ENCODE measurements around the gene RBM48. TPM values are rescaled to one million over a fixed set of nuclear protein-coding genes. Genes with fewer than 3 reads are reported as not detected.
A peak's percentile ranks its signal among the peaks of the same experiment; 100 is the strongest.

RBM48 gene
- total and polyA plus RNA-seq, 9 of the 15 experiments (the other 6 are each of a cell fraction or from before 2014, with no cell fraction given) = 9.9 to 35.1 (median 16.3) TPM

DNA sequence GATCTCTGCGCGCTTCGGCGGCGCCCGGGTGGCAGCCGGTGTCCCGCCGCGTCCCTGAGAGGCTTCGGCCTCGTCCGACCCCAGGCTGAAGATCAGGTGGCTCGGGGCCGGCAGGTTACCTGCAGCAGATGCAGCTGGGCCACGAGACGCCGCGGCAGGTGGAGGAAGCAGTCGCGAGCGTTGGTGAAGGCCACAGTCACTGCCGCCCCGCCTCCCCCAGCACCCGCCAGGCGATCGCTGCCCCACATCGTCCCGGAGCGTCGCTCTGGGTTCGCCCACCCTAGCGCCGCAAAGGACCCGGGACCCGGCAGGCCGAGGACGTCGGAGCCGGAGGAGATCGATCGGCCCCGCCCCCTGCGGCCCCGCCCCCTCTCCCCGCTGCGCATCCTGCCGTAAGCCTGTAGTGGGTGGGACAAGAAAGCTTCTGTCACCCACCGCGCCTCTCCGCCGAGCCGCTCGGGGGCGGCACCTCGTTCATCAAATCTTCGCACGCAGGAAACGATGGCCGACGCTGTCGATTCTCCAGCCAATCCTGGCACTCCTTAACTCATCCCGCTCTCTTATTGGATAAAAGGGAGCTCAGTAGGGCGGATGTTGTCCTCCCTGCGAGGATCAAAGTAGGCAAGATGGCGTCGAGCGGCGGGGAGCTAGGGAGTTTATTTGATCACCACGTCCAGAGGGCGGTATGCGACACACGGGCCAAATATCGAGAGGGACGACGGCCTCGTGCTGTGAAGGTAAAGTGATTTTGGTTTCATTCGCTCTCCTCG lies at the start of gene RBM48, which contains the start of gene PEX1 (continued):
- TF ChIP-seq, protein P1, sequence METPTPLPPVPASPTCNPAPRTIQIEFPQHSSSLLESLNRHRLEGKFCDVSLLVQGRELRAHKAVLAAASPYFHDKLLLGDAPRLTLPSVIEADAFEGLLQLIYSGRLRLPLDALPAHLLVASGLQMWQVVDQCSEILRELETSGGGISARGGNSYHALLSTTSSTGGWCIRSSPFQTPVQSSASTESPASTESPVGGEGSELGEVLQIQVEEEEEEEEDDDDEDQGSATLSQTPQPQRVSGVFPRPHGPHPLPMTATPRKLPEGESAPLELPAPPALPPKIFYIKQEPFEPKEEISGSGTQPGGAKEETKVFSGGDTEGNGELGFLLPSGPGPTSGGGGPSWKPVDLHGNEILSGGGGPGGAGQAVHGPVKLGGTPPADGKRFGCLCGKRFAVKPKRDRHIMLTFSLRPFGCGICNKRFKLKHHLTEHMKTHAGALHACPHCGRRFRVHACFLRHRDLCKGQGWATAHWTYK (CRISPR knock-in tag; IDR thresholded peaks at IDR 0.05) = peak; percentile 39; the same call in 1 of the 2 replicates
- TF ChIP-seq, protein P2, sequence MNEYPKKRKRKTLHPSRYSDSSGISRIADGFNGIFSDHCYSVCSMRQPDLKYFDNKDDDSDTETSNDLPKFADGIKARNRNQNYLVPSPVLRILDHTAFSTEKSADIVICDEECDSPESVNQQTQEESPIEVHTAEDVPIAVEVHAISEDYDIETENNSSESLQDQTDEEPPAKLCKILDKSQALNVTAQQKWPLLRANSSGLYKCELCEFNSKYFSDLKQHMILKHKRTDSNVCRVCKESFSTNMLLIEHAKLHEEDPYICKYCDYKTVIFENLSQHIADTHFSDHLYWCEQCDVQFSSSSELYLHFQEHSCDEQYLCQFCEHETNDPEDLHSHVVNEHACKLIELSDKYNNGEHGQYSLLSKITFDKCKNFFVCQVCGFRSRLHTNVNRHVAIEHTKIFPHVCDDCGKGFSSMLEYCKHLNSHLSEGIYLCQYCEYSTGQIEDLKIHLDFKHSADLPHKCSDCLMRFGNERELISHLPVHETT (CRISPR knock-in tag; conservative IDR thresholded peaks at IDR 0.05 in 1 of 2, IDR thresholded peaks at IDR 0.05 in 1 of 2) = peak in 1 of 2 experiments; percentile 89; a peak in 2 of 4 replicates
- TF ChIP-seq ESRRA (IDR thresholded peaks at IDR 0.05; ENCODE audit: borderline replicate concordance, low read depth) (no peak; the same call in 1 of the 2 replicates), CBFA2T3 (IDR thresholded peaks at IDR 0.05) (no peak), HDAC2 (IDR thresholded peaks at IDR 0.05) (peak; percentile 99), RNF2 (IDR thresholded peaks at IDR 0.05) (peak; percentile 98), MEIS2 (IDR thresholded peaks at IDR 0.05; ENCODE audit: partially characterized antibody) (peak; percentile 77), PHB (CRISPR knock-in tag; IDR thresholded peaks at IDR 0.05) (no peak), JUN (IDR thresholded peaks at IDR 0.05; ENCODE audit: borderline replicate concordance, low read depth, low read length) (peak; percentile 61; the same call in 1 of the 2 replicates), JUN (CRISPR knock-in tag; IDR thresholded peaks at IDR 0.05; ENCODE audit: borderline replicate concordance) (no peak), ZKSCAN3 (CRISPR knock-in tag; IDR thresholded peaks at IDR 0.05) (no peak), HDAC1 (IDR thresholded peaks at IDR 0.05) (peak in 1 of 2 experiments; percentile 90; a peak in 2 of 4 replicates), CBX8 (IDR thresholded peaks at IDR 0.05; ENCODE audit: borderline replicate concordance, extremely low read depth, low read depth, low read length, poor library complexity, severe bottlenecking) (no peak), FUS (optimal IDR thresholded peaks at IDR 0.05; ENCODE audit: low read depth, low read length) (no peak), ZNF146 (CRISPR knock-in tag; IDR thresholded peaks at IDR 0.05; ENCODE audit: unreplicated experiment) (no peak), PRMT5 (CRISPR knock-in tag; IDR thresholded peaks at IDR 0.05) (no peak), LCOR (CRISPR knock-in tag; IDR thresholded peaks at IDR 0.05) (peak; percentile 95), FOXA3 (CRISPR knock-in tag; conservative IDR thresholded peaks at IDR 0.05 in 1 of 2, IDR thresholded peaks at IDR 0.05 in 1 of 2) (no peak), DPF2 (IDR thresholded peaks at IDR 0.05) (0 out of 2 replicates have a peak, but pooled peaks have one; percentile 30), RBM17 (IDR thresholded peaks at IDR 0.05; ENCODE audit: borderline replicate concordance, low read depth, low read length) (no peak), CCAR2 (IDR thresholded peaks at IDR 0.05; ENCODE audit: low read depth, low read length) (no peak), ZNF134 (CRISPR knock-in tag; conservative IDR thresholded peaks at IDR 0.05) (no peak), RBM39 (optimal IDR thresholded peaks at IDR 0.05; ENCODE audit: low read depth, low read length) (peak; percentile 56), KDM5B (IDR thresholded peaks at IDR 0.05; ENCODE audit: insufficient replicate concordance, low read depth, low read length) (peak; percentile 84), ZFPM2 (CRISPR knock-in tag; IDR thresholded peaks at IDR 0.05) (no peak)
- TF ChIP-seq, protein P3, sequence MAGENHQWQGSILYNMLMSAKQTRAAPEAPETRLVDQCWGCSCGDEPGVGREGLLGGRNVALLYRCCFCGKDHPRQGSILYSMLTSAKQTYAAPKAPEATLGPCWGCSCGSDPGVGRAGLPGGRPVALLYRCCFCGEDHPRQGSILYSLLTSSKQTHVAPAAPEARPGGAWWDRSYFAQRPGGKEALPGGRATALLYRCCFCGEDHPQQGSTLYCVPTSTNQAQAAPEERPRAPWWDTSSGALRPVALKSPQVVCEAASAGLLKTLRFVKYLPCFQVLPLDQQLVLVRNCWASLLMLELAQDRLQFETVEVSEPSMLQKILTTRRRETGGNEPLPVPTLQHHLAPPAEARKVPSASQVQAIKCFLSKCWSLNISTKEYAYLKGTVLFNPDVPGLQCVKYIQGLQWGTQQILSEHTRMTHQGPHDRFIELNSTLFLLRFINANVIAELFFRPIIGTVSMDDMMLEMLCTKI (IDR thresholded peaks at IDR 0.05; ENCODE audit: partially characterized antibody) = no peak
